ENCODE data around the gene CHADL. TPM values are rescaled to one million over a fixed set of nuclear protein-coding genes. Genes with fewer than 3 reads are reported as not detected.

The CHADL gene
- total RNA-seq, 1 experiment from 2014 or later: 1.2 TPM

GRCh38 chr22:41223535-41223934, 17.2 kb downstream of the CHADL start:
- no peak for ATAC-seq
- no TSS peak for BruUV-seq (replicated peaks)
- TF ChIP-seq EZH2 (IDR thresholded peaks at IDR 0.05; ENCODE audit: low read length, unreplicated experiment): no peak
- no peak for TF ChIP-seq EZH2phosphoT487 (IDR thresholded peaks at IDR 0.05; ENCODE audit: borderline replicate concordance, low read length)
- TF ChIP-seq CTCF (conservative IDR thresholded peaks at IDR 0.05; ENCODE audit: low read depth, low read length): no peak
- H3K4me3 ChIP-seq (ENCODE audit: low read length): no peak overlapping the region
- H2AFZ ChIP-seq (ENCODE audit: low read length): no peak overlapping the region
- ChIA-PET CTCF (no interaction called here), POLR2A (ENCODE audit: unreplicated experiment) (no interaction called here)
- peaks cover 3% of the 10 kb centered on the region; the same call in 1 of the 2 replicates for H3K36me3 ChIP-seq (ENCODE audit: low read depth, low read length)
- H3K9me2 ChIP-seq (replicated peaks; ENCODE audit: low read length): no peaks in the 10 kb centered on the region
- no peaks in the 10 kb centered on the region for H3F3A ChIP-seq (ENCODE audit: low read length, unreplicated experiment)
- no peak overlapping the region for H3K9ac ChIP-seq (ENCODE audit: low read length)
- H3K4me2 ChIP-seq (ENCODE audit: low read length): no peak overlapping the region
- H3K9me3 ChIP-seq (ENCODE audit: low read length): no peaks in the 10 kb centered on the region
- H3K4me1 ChIP-seq (ENCODE audit: insufficient read depth, low read length): no peaks in the 10 kb centered on the region
- no peak for DNase-seq
- intact Hi-C loops (cut with micrococcal nuclease): no loop called here
- no peak overlapping the region for H3K27ac ChIP-seq (ENCODE audit: low read length)
- no peaks in the 10 kb centered on the region for H3K27me3 ChIP-seq (ENCODE audit: low read length)
- H3K79me2 ChIP-seq (ENCODE audit: low read length): no peaks in the 10 kb centered on the region
- no peaks in the 10 kb centered on the region for H4K20me1 ChIP-seq (ENCODE audit: low read length)

DNA sequence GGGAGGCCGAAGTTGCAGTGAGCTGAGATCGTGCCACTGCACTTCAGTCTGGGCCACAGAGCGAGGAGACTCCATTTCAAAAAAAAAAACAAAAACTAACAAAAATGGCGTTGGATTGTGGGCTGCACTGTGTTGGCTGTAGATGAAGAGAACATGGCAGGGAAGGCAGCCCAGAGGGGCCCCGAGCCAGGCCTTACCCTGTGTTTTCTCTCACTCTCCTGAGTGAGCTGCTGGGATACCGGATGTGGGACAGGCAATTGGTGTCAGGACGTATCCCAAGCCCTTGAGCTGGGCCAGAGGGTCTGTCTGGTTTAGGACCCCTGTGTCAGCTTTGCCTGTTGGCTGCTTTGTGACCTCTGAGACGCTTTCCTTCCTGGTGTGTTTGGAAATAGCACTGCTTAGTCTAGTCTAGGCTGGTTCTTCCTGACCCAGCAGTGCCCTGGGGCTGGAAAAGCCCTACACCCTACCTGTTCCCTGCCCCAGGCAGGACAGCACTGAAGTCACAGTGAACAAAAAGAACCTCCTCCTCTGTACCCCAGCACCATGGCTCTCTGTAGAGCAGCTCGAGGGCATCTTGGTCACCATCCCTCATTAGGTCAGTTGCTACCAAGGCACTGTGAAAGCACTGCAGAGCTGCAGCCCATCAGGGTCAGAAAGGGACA, 17.8 kb downstream of the CHADL start:
- Histone ChIP-seq H3K27me3 (ENCODE audit: low read length) (no peaks in the 10 kb centered on the region), H3K79me2 (ENCODE audit: low read length) (no peaks in the 10 kb centered on the region), H3K4me1 (ENCODE audit: insufficient read depth, low read length) (no peaks in the 10 kb centered on the region), H3K9ac (ENCODE audit: low read length) (no peak overlapping the region), H3K9me3 (ENCODE audit: low read length) (no peaks in the 10 kb centered on the region), H3K27ac (ENCODE audit: low read length) (no peak overlapping the region), H3K36me3 (ENCODE audit: low read depth, low read length) (peaks cover 3% of the 10 kb centered on the region; the same call in 1 of the 2 replicates), H3K4me3 (ENCODE audit: low read length) (no peak overlapping the region), H3K9me2 (replicated peaks; ENCODE audit: low read length) (no peaks in the 10 kb centered on the region), H3K4me2 (ENCODE audit: low read length) (no peak overlapping the region), H2AFZ (ENCODE audit: low read length) (no peak overlapping the region), H4K20me1 (ENCODE audit: low read length) (no peaks in the 10 kb centered on the region), H3F3A (ENCODE audit: low read length, unreplicated experiment) (no peaks in the 10 kb centered on the region)
- no peak for TF ChIP-seq CTCF (conservative IDR thresholded peaks at IDR 0.05; ENCODE audit: low read depth, low read length)
- no peak for TF ChIP-seq EZH2 (IDR thresholded peaks at IDR 0.05; ENCODE audit: low read length, unreplicated experiment)
- no peak for TF ChIP-seq EZH2phosphoT487 (IDR thresholded peaks at IDR 0.05; ENCODE audit: borderline replicate concordance, low read length)
- no peak for DNase-seq
- ChIA-PET POLR2A (ENCODE audit: unreplicated experiment) (interaction anchor here (0.7 kb wide), 1 partner anchor 15 kb away, joined by 7 read pairs; no protein-coding TSS in a partner anchor), CTCF (no interaction called here)
- intact Hi-C loops (cut with micrococcal nuclease): no loop called here
- BruUV-seq (replicated peaks): no TSS peak
- ATAC-seq: no peak

- H3K27ac ChIP-seq (ENCODE audit: low read length): no peak overlapping the region
- TSS peak; percentile 88 for BruUV-seq (replicated peaks)
Observed at GRCh38 chr22:41217553-41218157, 23.1 kb downstream of the CHADL start.

More at GRCh38 chr22:41217553-41218157, 23.1 kb downstream of the CHADL start:
- Histone ChIP-seq H3K4me2 (ENCODE audit: low read length) (no peak overlapping the region), H3K27me3 (ENCODE audit: low read length) (no peaks in the 10 kb centered on the region), H3K36me3 (ENCODE audit: low read depth, low read length) (peaks cover 3% of the 10 kb centered on the region; the same call in 1 of the 2 replicates), H4K20me1 (ENCODE audit: low read length) (no peaks in the 10 kb centered on the region), H3K9ac (ENCODE audit: low read length) (no peak overlapping the region), H3K9me3 (ENCODE audit: low read length) (no peaks in the 10 kb centered on the region), H3F3A (ENCODE audit: low read length, unreplicated experiment) (no peaks in the 10 kb centered on the region), H3K9me2 (replicated peaks; ENCODE audit: low read length) (no peaks in the 10 kb centered on the region), H3K79me2 (ENCODE audit: low read length) (no peaks in the 10 kb centered on the region), H3K4me3 (ENCODE audit: low read length) (no peak overlapping the region), H2AFZ (ENCODE audit: low read length) (no peak overlapping the region), H3K4me1 (ENCODE audit: insufficient read depth, low read length) (no peaks in the 10 kb centered on the region; the same call in 1 of the 2 replicates)
- ATAC-seq (peak; percentile 29; the same call in 1 of the 2 replicates), DNase-seq (no peak)
- intact Hi-C loops (cut with micrococcal nuclease): no loop called here
- CTCF ChIA-PET: no interaction called here
- TF ChIP-seq CTCF (conservative IDR thresholded peaks at IDR 0.05; ENCODE audit: low read depth, low read length) (no peak), EZH2phosphoT487 (IDR thresholded peaks at IDR 0.05; ENCODE audit: borderline replicate concordance, low read length) (no peak), EZH2 (IDR thresholded peaks at IDR 0.05; ENCODE audit: low read length, unreplicated experiment) (no peak)
- POLR2A ChIA-PET (ENCODE audit: unreplicated experiment): no interaction called here

All from PC-3 (cell line).